ENCODE results near the gene TSEN34.
"Not testable (repeated sequence)": the region's sequence is repeated elsewhere in the genome, so short reads cannot be mapped to it uniquely, and the experiment has no call there.

Gene TSEN34

DNA sequence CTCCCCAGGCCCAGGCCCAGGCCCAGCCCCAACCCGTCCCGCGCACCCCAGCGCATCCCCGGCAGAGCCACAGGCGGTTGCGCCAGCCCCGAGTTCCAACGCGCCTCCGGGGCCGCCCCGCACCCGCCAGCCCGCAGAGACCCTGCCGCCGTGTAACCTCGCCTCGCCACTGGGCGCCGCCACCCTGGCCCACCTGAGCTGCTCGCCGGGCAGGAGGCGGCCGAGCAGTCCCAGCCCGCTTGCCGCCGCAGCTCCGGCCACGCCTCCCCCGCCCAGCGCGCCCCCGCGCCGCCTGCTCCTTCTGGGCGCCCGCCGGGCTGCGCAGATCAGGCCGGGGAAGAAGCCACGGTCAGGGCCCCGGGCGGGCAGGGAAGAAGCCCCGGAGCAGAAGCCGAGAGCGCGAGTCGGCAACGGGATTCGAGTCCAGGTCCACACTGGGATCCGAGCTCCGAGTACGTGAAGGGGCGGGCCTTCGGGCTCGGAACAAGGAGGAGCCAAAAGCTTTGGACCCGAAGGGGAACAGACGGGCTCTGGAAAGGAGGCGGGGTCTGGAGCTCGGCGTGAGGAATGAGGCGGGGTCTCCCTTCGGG lies 1.9 kb upstream of the TSEN34 start, which contains the start of gene MBOAT7:
Gene MBOAT7, minus strand, starts transcription at position 436 of the 590 bp plus-strand sequence. CDS start 1,072 bp downstream, outside the sequence.
- DNase-seq = no peak

DNA sequence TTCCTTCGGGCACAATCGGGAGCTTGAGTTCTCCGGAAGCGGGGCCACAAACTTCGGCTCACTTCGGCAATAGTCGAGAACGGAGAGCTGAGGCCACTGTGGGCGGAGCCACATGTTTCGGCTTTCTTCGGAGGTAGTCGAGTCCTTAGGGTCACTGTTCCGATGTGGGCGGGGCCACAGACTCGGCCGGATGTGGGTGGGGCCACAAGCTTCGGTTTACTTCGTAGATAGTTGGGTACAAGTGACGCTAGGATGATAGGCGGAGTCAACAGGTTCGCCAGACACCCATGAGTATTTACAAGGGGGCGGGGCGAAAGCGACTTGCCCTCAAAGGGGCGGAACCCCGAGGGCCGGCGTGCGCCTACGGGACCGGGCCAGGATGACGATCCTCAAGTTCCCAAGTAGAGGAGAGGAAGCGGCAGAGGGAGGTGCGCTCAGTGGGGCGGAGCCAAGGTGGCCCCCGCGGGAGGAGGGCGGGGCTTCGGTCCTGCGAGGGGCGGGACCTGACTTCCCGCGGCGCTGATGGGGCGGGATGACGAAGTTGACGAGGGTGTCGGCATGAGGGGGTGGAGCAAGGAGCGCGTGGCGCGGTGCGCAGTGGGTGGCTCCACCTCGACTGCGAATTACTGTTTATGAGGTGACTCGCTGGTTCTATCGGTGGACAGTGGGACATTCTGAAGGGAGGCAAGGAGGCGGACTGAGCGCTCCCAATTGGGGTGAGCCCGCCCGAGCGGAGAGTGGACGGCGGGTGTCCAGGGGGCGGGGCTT lies 1.2 kb upstream of the TSEN34 start:
- peak; percentile 99 for DNase-seq

GRCh38 chr19:54190503-54191010 lies 551 bp upstream of the TSEN34 start:
- DNase-seq = peak; percentile 99

DNA sequence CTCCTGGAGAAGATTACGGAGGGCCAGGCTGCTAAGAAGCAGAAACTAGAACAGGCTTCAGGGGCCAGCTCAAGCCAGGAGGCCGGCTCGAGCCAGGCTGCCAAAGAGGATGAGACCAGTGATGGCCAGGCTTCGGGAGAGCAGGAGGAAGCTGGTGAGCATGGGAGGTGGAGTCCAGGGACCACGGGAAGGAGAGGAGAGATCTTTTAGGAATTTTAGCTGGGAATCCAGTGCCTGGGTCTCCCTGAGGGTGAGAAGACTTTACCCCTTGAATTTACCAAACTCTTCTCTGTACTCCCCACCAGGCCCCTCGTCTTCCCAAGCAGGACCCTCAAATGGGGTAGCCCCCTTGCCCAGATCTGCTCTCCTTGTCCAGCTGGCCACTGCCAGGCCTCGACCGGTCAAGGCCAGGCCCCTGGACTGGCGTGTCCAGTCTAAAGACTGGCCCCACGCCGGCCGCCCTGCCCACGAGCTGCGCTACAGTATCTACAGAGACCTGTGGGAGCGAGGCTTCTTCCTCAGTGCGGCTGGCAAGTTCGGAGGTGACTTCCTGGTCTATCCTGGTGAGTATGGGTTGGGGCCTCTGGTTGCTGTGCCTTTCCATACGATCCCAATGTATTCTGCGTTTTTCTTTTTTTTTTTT lies 824 bp downstream of the TSEN34 start:
- DNase-seq = no peak

- no peak for DNase-seq
These were observed 1.9 kb downstream of the TSEN34 start for GRCh38 chr19:54193011-54193410.

GRCh38 chr19:54194463-54194862 lies 3.4 kb downstream of the TSEN34 start:
- DNase-seq = not testable (repeated sequence)

DNA sequence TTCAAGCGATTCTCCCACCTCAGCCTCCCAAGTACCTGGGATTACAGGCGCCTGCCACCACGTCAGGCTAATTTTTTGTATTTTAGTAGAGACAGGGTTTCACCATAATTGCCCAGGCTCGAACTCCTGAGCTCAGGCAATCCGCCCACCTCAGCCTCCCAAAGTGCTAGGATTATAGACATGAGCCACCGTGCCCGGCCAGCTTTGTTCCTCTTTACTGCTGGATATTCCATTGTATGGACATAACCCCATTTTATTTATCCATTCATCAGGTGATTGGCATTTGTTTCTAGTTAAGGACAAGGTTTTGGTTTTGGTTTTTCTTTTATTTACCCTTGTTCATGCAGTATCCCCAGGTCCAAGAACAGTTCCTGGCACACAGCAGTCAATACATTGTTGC lies 5.4 kb downstream of the TSEN34 start:
- no peak for DNase-seq

DNA sequence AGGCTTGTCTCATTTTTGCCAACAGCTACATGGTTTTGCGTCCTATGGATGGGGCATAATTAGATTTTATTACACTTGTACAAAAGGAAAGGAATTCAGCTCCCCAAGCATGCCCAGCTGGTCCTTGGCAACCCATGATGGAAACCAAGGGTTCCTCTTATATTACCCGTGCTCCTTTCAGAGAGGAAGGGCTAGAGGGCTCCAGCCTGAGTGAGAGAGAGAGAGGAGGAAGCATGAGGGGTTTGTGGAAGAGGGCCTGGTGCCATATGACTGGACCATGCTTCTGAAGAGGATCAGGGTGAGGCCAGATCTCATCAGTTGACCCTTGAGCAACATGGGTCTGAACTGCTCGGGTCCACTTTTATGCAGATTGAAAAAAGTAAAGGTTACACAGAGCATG lies 6.0 kb downstream of the TSEN34 start:
- no peak for DNase-seq

- no peak for DNase-seq
These were observed 8.3 kb downstream of the TSEN34 start for GRCh38 chr19:54199401-54199800.

DNA sequence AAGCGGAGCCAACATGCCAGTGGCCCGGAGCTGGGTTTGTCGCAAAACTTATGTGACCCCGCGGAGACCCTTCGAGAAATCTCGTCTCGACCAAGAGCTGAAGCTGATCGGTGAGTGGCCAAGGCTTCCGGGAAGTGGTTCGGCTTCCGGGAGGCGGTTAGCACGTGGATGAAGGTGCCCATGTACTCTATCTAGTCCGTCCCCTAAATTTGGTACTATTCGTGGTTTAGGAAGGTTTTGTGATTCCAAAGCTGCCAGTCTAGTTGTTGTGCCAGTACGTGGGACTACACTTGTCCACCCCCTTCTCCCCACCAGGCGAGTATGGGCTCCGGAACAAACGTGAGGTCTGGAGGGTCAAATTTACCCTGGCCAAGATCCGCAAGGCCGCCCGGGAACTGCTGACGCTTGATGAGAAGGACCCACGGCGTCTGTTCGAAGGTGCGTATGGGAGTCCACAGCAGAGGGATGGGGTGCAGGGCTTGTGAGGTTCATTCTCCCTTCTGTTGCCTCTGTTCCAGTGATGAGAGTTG lies 10.1 kb downstream of the TSEN34 start:
- DNase-seq = no peak

GRCh38 chr19:54201980-54202379 lies 10.9 kb downstream of the TSEN34 start:
- DNase-seq = no peak

DNA sequence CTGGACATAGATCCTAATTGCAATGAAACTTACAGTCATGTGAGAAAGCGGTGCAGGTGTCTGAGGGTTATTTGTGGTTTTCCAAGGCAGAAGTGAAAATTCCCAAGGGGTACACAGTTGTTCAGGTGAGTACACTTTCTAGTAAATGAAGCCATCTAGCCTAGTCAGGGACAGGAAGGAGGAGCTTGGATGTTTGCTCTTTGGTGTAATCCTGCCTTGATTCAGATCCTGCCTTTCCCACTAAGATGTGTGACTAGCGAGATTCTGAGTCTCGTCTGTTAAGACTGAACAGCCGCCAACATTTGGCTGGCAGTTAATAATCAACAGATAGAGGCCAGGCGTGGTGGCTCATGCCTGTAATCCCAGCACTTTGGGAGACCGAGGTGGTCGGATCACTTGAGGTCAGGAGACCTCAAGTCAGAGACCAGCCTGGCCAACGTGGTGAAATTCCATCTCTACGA lies 12.1 kb downstream of the TSEN34 start:
- DNase-seq = no peak

DNA sequence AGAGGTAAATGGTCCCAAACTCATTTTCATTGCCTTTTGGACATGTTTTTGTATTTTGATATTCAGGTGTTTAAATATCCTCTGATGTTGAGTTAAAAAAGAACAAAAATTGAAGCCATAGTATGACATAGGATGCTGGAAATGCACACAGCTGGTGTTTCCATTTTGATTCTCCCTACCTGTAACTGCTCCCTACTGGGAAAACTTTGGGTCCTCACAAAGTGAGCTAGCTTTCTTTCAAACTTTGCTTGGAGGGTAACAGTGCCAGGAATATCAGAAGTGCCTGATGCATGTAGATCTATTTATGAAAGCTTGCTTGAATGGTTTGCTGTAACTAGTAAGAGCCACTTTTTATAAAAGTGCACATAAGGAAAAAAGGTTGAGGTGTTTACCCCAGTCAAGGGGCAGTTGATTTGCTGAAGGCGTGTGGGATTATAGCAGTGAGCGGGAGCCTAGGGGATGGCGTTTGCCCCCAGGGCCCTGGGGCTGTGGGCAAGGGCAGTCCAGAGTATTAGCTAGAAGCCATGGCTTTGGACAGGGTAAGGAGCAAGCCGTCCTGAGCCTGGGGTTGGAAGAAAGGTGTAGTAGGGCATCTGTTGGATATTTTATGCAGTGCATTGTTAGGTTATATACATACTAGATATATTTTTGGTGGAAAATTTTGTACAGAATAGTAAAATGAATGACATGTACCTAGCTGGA lies 13.8 kb downstream of the TSEN34 start:
- DNase-seq = no peak

DNA sequence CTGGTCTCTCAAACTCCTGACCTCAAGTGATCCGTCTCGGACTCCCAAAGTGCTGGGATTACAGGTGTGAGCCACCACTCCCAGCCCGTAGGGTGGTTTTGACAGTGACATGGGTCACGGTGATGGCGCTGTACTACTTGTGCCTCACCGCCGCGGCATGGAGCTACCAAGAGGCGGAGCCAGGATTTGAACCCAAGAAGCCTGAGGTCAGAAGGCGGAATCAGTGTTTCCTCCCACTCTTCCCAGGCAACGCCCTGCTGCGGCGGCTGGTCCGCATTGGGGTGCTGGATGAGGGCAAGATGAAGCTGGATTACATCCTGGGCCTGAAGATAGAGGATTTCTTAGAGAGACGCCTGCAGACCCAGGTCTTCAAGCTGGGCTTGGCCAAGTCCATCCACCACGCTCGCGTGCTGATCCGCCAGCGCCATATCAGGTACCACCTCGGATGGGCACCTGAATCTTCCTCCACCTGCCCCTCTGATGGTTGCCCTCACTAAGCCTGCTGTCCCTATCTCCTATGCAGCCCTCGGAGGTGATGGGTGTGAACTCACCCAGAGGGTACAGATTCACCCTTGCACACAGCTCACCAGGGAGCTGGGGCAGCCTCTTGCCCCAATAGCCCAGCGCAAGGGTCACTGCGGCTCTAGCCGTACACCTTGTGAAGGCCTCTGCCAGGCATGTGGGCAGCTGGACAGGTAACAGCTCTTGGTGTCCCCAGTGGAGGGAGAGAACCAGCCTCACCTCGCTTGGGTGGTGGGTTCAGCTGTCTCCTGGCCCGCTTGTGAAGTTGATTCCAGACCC lies 15.1 kb downstream of the TSEN34 start:
- DNase-seq = no peak

DNA sequence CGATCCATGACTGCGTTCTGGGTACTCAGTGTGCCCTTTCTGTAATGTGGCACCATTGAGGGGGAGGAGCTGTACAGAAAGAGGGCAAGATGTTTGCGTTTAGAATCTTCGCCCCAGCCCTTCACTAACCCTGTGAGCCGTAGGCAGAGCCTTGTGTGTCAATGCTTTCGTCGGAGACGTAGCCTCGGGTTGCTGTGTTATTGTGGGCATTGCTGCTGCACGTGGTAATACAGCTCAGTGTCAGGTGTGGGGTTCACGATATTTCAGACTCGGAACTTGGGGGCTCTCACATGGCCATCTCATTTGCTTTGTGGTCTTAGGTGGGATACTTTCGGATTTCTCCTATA lies 15.7 kb downstream of the TSEN34 start:
- no peak for DNase-seq

DNA sequence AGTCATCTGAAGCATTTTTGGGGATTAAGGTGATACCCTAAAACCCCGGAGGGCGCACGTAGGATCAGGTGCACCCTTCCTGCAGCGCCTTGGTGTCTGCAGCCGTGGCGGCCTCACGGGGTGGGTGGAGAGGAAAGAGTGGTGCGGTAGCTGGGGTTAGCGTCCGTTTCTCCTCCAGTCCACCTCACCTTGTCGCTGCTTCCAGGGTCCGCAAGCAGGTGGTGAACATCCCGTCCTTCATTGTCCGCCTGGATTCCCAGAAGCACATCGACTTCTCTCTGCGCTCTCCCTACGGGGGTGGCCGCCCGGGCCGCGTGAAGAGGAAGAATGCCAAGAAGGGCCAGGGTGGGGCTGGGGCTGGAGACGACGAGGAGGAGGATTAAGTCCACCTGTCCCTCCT lies 16.1 kb downstream of the TSEN34 start:
- not testable (repeated sequence) for DNase-seq

- DNase-seq = no peak
These were observed 16.5 kb downstream of the TSEN34 start for GRCh38 chr19:54207676-54207982.

DNA sequence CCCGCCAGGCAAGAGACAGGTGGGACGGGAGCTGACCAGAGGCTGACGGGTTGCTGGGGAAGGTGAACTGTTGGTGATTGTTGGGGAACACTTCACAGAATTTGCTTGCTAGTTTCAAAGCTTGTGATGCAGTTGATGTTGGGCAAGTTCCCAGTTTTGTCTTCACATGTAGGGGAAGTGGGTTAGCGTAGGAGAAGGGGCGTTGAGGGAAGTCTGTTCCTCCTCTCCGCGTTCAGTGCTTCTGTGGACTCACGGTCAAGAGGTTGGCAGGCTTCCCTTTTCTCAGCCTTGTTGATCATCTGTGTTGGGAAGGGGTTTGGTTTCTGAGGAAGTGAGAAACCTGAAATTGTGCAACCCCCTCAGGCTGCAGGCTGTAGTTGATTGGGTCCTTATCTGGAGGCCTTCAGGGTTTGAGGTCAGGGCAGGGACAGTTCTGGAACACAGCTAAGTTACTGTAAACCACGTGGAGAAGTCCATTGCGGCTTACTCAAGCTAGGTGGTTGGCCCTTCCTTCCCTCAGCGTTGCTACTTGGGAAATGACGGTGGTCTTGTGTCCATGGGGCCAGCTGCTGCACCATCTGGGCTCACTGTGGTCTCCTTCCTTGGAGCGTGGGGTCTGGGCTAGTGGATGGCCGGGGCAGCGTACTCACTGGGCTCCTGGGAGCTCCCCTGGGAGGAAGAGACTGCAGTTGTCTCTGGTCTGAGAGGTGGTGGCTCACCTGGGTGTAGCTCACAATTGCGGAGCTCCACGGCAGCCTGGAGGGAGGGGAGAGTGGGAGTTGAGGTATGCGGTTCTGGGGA lies 17.1 kb downstream of the TSEN34 start:
- DNase-seq = peak; percentile 12

- no peak for DNase-seq
These were observed 17.6 kb downstream of the TSEN34 start for GRCh38 chr19:54208784-54209057.

- no peak for DNase-seq
These were observed 18.1 kb downstream of the TSEN34 start for GRCh38 chr19:54209058-54209810.

All from NCI-H1694 treated with DMSO at 0.1 percent for 48 hours (cell line).